PFSK-1 (cell line): ENCODE measurements around the gene ZNF700.

Experiments
- POLR2AphosphoS5 ChIP-seq: IDR thresholded peaks from 2 replicates; pipeline ENCODE4 v1.6.1; 2012; ENCODE audit warnings: low read depth, mild to moderate bottlenecking, control low read depth, low read length, moderate library complexity
- REST ChIP-seq, 2 experiments: IDR thresholded peaks; 2 replicates each; pipeline versions ENCODE4 v1.6.1 to v1.8.0; 2011 to 2012; ENCODE audit warnings: low read depth in 2 of 2, low read length in 2 of 2, control low read depth in 1 of 2, inconsistent platforms in 1 of 2, mild to moderate bottlenecking in 1 of 2, moderate library complexity in 1 of 2; ENCODE audit not compliant: insufficient read depth in 1 of 2
- SIN3A ChIP-seq: IDR thresholded peaks from 2 replicates; pipeline ENCODE4 v1.6.1; 2012; ENCODE audit warnings: mild to moderate bottlenecking, low read length, moderate library complexity, borderline replicate concordance; ENCODE audit not compliant: insufficient read depth

- TF ChIP-seq POLR2AphosphoS5 (no peak), SIN3A (no peak), REST (IDR thresholded peaks at IDR 0.05; ENCODE audit: insufficient read depth in 1 of 2, low read depth in 2 of 2, low read length in 2 of 2) (no peak)
Observed at GRCh38 chr19:11887234-11887610, 37.7 kb upstream of the ZNF700 start.
